Suprapubic skin (tissue), 4 donors: ENCODE data around the gene LMF1.

Experiments
- EP300 ChIP-seq: sonication (generic); formaldehyde crosslinking; IDR thresholded peaks from one replicate; pipeline ENCODE4 v1.6.1; 2017; ENCODE audit warnings: antibody characterized with exemption
- POLR2A ChIP-seq, 2 donors: fragments of 450-650 bp; IDR thresholded peaks; one replicate each; pipeline ENCODE4 v1.6.1; 2017; ENCODE audit warnings: antibody characterized with exemption in 2 of 2, mild to moderate bottlenecking in 2 of 2, moderate library complexity in 2 of 2
- POLR2AphosphoS5 ChIP-seq, 3 donors: sonication (generic); formaldehyde crosslinking; IDR thresholded peaks; one replicate each; pipeline ENCODE4 v1.6.1; 2017; ENCODE audit warnings: antibody characterized with exemption in 3 of 3
- TF ChIP-seq, protein P1 (sequence below), 2 donors: fragments of 200-600 bp in 1 of 2; fragments of 450-650 bp in 1 of 2; sonication (generic) in 1 of 2; IDR thresholded peaks; one replicate each; pipeline ENCODE4 v1.5.1; 2016 to 2019; ENCODE audit warnings: antibody characterized with exemption in 2 of 2, mild to moderate bottlenecking in 1 of 2, moderate library complexity in 1 of 2

DNA sequence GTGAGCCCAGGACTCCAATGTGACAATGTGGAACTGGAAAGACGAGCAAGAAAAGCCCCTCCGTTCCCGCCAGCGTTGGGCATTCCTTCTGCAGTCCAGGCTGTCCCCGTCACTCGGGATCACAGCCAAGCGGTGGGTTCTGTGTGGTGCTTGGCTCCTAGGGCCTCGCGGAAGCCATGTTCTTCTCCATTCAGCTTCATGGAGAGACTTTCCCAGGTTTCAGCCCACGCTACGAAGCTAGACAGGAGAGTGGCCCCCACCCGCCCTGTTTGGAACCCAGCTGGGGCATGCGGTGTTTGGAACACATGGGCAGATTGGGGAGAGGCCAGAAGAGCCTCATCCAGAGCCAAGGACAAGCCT is 5.8 kb downstream of the LMF1 start:
- TF ChIP-seq, protein P1, sequence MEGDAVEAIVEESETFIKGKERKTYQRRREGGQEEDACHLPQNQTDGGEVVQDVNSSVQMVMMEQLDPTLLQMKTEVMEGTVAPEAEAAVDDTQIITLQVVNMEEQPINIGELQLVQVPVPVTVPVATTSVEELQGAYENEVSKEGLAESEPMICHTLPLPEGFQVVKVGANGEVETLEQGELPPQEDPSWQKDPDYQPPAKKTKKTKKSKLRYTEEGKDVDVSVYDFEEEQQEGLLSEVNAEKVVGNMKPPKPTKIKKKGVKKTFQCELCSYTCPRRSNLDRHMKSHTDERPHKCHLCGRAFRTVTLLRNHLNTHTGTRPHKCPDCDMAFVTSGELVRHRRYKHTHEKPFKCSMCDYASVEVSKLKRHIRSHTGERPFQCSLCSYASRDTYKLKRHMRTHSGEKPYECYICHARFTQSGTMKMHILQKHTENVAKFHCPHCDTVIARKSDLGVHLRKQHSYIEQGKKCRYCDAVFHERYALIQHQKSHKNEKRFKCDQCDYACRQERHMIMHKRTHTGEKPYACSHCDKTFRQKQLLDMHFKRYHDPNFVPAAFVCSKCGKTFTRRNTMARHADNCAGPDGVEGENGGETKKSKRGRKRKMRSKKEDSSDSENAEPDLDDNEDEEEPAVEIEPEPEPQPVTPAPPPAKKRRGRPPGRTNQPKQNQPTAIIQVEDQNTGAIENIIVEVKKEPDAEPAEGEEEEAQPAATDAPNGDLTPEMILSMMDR (IDR thresholded peaks at IDR 0.05), result no peak
- TF ChIP-seq POLR2A (IDR thresholded peaks at IDR 0.05) (no peak), POLR2AphosphoS5 (IDR thresholded peaks at IDR 0.05) (no peak), EP300 (no peak)
